ENCODE results near the gene KLF17. TPM values are rescaled to one million over a fixed set of nuclear protein-coding genes. Genes with fewer than 3 reads are reported as not detected.

Gene KLF17
- total and polyA plus RNA-seq, 11 donors: not detected

- WGBS, 4 donors: 62 to 74% (median 67%) methylated on average over 2 of the region's 2 CpGs
- H3K4me1 ChIP-seq: no peaks in the 10 kb centered on the region
- intact Hi-C loops (cut with DNase I): loop anchor here in 1 of 10 donors (5.0 kb wide), 1 partner anchor 49 kb away; no protein-coding TSS in a partner anchor
- no peak overlapping the region for H3K4me3 ChIP-seq
- no peak for TF ChIP-seq CTCF (IDR thresholded peaks at IDR 0.05)
- no peak for TF ChIP-seq POLR2A (IDR thresholded peaks at IDR 0.05)
- no peak for DNase-seq
- H3K9me3 ChIP-seq: no peaks in the 10 kb centered on the region
- no peaks in the 10 kb centered on the region for H3K36me3 ChIP-seq
- peaks cover 0 to 5% (median 0%) of the 10 kb centered on the region in 9 donors for H3K27me3 ChIP-seq
- no peak overlapping the region for H3K27ac ChIP-seq
- ATAC-seq: no peak
These were observed 40.5 kb upstream of the KLF17 start for GRCh38 chr1:44078104-44078503.

DNA sequence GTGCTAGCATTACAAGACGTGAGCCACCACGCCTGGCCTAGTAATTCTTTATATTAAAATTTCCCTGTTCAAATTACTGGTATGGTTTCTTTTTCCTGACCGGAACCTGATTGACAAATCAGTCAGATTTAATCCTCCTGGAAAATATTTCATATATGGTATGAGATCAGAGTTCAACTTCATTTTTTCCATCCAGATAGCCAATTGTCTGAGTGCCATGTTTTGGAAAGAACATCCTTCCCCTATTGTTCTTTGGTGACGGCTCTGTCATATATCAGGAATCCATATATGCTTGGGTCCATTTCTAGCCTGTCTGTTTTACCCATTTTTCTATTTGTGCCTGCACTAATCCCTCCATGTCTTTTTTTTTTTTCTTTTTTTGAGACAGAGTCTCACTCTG lies 39.1 kb upstream of the KLF17 start:
- TF ChIP-seq POLR2A (IDR thresholded peaks at IDR 0.05) (no peak), CTCF (IDR thresholded peaks at IDR 0.05) (no peak)
- DNase-seq: no peak
- ATAC-seq: no peak
- Histone ChIP-seq H3K27me3 (peaks cover 0 to 5% (median 0%) of the 10 kb centered on the region in 9 donors), H3K9me3 (no peaks in the 10 kb centered on the region), H3K27ac (no peak overlapping the region), H3K36me3 (no peaks in the 10 kb centered on the region), H3K4me3 (no peak overlapping the region), H3K4me1 (no peaks in the 10 kb centered on the region)
- intact Hi-C loops (cut with DNase I): loop anchor here in 1 of 10 donors (5.0 kb wide), 1 partner anchor 48 kb away; no protein-coding TSS in a partner anchor
- WGBS, 4 donors: 79 to 91% (median 87%) methylated on average over 4 of the region's 4 CpGs

DNA sequence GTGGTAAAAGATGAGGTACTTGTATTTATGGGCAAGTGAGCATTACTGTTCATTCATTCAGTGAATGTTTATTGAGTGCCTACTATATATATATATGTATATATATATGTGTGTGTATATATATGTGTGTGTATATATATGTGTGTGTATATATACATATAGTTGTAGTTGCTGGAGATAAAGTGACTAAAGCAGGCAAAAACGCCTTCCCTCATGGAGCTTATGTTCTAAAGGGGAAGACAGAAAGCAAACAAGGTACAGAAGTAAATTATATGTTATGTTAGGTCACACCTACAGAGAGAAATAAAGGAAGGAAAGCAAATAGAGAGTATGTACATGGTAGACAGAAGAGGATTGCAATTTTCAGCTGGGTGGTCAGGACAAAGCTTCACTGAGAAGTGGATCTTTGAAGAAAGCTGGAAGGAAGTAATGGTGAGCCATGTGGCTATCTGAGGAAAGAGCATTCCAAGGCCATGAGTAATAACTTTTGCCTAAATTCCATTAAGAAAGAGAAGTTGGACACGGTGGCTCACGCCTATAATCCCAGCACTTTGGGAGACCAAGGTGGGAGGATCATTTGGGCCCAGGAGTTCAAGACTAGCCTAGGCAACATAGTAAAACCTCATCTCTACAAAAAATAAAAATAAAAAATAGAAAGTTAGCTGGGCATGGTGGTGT lies 33.5 kb upstream of the KLF17 start:
- H3K9me3 ChIP-seq: no peaks in the 10 kb centered on the region
- H3K36me3 ChIP-seq: no peaks in the 10 kb centered on the region
- H3K4me3 ChIP-seq: no peak overlapping the region
- intact Hi-C loops (cut with DNase I): no loop called here
- H3K27ac ChIP-seq: no peak overlapping the region
- no peak for ATAC-seq
- H3K4me1 ChIP-seq: peaks cover 0 to 7% (median 0%) of the 10 kb centered on the region in 12 donors
- no peak for DNase-seq
- H3K27me3 ChIP-seq: peaks cover 0 to 5% (median 0%) of the 10 kb centered on the region in 9 donors
- TF ChIP-seq CTCF (IDR thresholded peaks at IDR 0.05) (no peak), POLR2A (IDR thresholded peaks at IDR 0.05) (no peak)
- 56 to 69% (median 64%) methylated on average over 3 of the region's 3 CpGs for WGBS, 4 donors

DNA sequence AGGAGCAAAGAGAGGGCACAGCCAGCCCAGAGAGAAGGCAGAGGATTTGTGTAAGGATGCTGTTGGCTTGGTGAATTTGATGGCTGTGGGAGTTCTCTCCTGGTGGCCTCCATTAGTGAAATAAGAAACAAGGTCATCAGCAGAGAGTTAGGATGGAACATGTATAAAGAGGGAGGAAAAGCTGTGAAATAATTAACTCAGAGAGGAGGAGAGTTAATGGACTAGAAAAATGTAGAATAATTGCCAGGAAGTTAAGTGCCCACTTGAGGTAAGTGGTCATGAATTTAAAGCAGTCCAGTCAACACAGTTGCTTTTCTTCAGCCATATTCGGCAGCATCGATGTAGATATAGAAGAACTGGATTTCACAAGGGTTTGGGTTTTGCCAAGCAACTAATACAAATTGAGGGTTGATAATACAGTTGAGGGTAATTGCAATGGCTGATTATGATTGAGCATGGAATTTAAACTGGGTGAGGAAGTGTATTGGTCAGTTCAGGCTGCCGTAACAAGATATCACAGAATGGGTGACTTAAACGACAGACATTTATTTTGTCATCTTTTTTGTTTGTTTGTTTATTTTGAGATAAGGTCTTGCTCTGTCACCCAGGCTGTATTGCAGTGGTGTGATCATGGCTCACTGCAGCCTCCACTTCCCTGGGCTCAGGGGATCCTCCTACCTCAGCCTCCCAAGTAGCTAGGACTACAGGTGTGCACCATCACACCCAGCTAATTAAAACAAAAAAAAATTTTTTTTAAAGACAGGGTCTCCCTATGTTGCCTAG lies 31.7 kb upstream of the KLF17 start:
- H3K9me3 ChIP-seq: no peaks in the 10 kb centered on the region
- ATAC-seq (no peak), DNase-seq (no peak)
- TF ChIP-seq CTCF (IDR thresholded peaks at IDR 0.05) (no peak), POLR2A (IDR thresholded peaks at IDR 0.05) (no peak)
- intact Hi-C loops (cut with DNase I): no loop called here
- H3K4me1 ChIP-seq: peaks cover 0 to 7% (median 0%) of the 10 kb centered on the region in 12 donors
- H3K27ac ChIP-seq: no peak overlapping the region
- no peaks in the 10 kb centered on the region for H3K36me3 ChIP-seq
- 63 to 75% (median 69%) methylated on average over 4 of the region's 4 CpGs for WGBS, 4 donors
- H3K27me3 ChIP-seq: no peaks in the 10 kb centered on the region
- H3K4me3 ChIP-seq: no peak overlapping the region

Measured in heart left ventricle (tissue), 16 donors.